SH-SY5Y (cell line): ENCODE results near the gene OSTC.

Experiments
- GATA2 ChIP-seq: IDR thresholded peaks from 2 replicates; pipeline ENCODE4 v1.6.1; 2011; ENCODE audit warnings: mild to moderate bottlenecking, low read depth, low read length
- GATA3 ChIP-seq: IDR thresholded peaks from 2 replicates; pipeline ENCODE4 v1.6.1; 2011; ENCODE audit warnings: low read depth, mild to moderate bottlenecking, low read length, moderate library complexity

- TF ChIP-seq GATA2 (no peak), GATA3 (no peak)
These were observed 562 bp upstream of the OSTC start for GRCh38 chr4:108649863-108650211.
